Liver (tissue), 9 donors: ENCODE data around the gene SYT5. TPM values are rescaled to one million over a fixed set of nuclear protein-coding genes. Genes with fewer than 3 reads are reported as not detected.

Source experiments
- DNase-seq: peaks from one replicate; pipeline ENCODE4 v3.0.0-alpha.2; 2017; ENCODE audit warnings: low spot score
- H3K27ac ChIP-seq, 2 donors: one replicate each; pipeline ENCODE4 v1.7.0; 2013; ENCODE audit warnings: inconsistent platforms in 2 of 2, low read length in 2 of 2, control low read depth in 1 of 2, low read depth in 1 of 2, mild to moderate bottlenecking in 1 of 2
- H3K27me3 ChIP-seq, 4 donors: one replicate each; pipeline versions ENCODE4 v1.6.1 to v1.7.0; 2013; ENCODE audit warnings: low read length in 3 of 4, inconsistent platforms in 1 of 4, mild to moderate bottlenecking in 1 of 4, moderate library complexity in 1 of 4; ENCODE audit not compliant: control insufficient read depth in 4 of 4, insufficient read depth in 4 of 4
- H3K36me3 ChIP-seq, 4 donors: one replicate each; pipeline versions ENCODE4 v1.6.1 to v1.7.0; 2013; ENCODE audit warnings: low read length in 3 of 4, mild to moderate bottlenecking in 3 of 4, low read depth in 1 of 4, moderate library complexity in 1 of 4; ENCODE audit not compliant: control insufficient read depth in 4 of 4, insufficient read depth in 3 of 4
- H3K4me1 ChIP-seq, 4 donors: one replicate each; pipeline versions ENCODE4 v1.6.1 to v1.7.0; 2013; ENCODE audit warnings: low read length in 3 of 4, mild to moderate bottlenecking in 3 of 4, moderate library complexity in 1 of 4; ENCODE audit not compliant: control insufficient read depth in 4 of 4, insufficient read depth in 4 of 4
- H3K4me3 ChIP-seq, 3 donors: one replicate each; pipeline versions ENCODE4 v1.6.1 to v1.7.0; 2013; ENCODE audit warnings: low read length in 3 of 3, control low read depth in 1 of 3, low read depth in 1 of 3, mild to moderate bottlenecking in 1 of 3
- H3K9ac ChIP-seq, 2 donors: one replicate each; pipeline ENCODE4 v1.7.0; 2013; ENCODE audit warnings: low read length in 2 of 2, mild to moderate bottlenecking in 2 of 2, moderate library complexity in 2 of 2, control low read depth in 1 of 2, low read depth in 1 of 2
- H3K9me3 ChIP-seq, 4 donors: one replicate each; pipeline versions ENCODE4 v1.6.1 to v1.7.0; 2013; ENCODE audit warnings: low read length in 3 of 4; ENCODE audit not compliant: control insufficient read depth in 4 of 4
- EGR1 ChIP-seq, 2 donors: IDR thresholded peaks; 2 replicates each; pipeline ENCODE4 v1.6.1; 2016 to 2018; ENCODE audit warnings: antibody characterized with exemption in 2 of 2, low read depth in 2 of 2
- FOXA1 ChIP-seq: IDR thresholded peaks from 2 replicates; pipeline ENCODE4 v1.6.1; 2016; ENCODE audit warnings: antibody characterized with exemption
- FOXA2 ChIP-seq: IDR thresholded peaks from 2 replicates; pipeline ENCODE4 v1.6.1; 2016; ENCODE audit warnings: antibody characterized with exemption
- GABPA ChIP-seq, 2 donors: IDR thresholded peaks in 1 of 2; conservative IDR thresholded peaks in 1 of 2; 2 replicates each; pipeline ENCODE4 v1.6.1; 2016; ENCODE audit warnings: antibody characterized with exemption in 2 of 2, mild to moderate bottlenecking in 1 of 2, moderate library complexity in 1 of 2
- HNF4A ChIP-seq, 2 donors: conservative IDR thresholded peaks; 2 replicates each; pipeline ENCODE4 v1.6.1; 2016; ENCODE audit warnings: antibody characterized with exemption in 2 of 2, mild to moderate bottlenecking in 2 of 2
- HNF4G ChIP-seq: IDR thresholded peaks from 2 replicates; pipeline ENCODE4 v1.6.1; 2016; ENCODE audit warnings: antibody characterized with exemption
- JUND ChIP-seq, 2 donors: IDR thresholded peaks; 2 replicates each; pipeline ENCODE4 v1.6.1; 2016; ENCODE audit warnings: antibody characterized with exemption in 2 of 2
- NR2F2 ChIP-seq: IDR thresholded peaks from 2 replicates; pipeline ENCODE4 v1.6.1; 2016; ENCODE audit warnings: antibody characterized with exemption
- RAD21 ChIP-seq, 2 donors: IDR thresholded peaks; 2 replicates each; pipeline ENCODE4 v1.6.1; 2016; ENCODE audit warnings: antibody characterized with exemption in 2 of 2, mild to moderate bottlenecking in 2 of 2
- REST ChIP-seq: IDR thresholded peaks from 2 replicates; pipeline ENCODE4 v1.6.1; 2016; ENCODE audit warnings: antibody characterized with exemption, mild to moderate bottlenecking
- RXRA ChIP-seq, 2 donors: IDR thresholded peaks; 2 replicates each; pipeline ENCODE4 v1.6.1; 2017 to 2018; ENCODE audit warnings: antibody characterized with exemption in 2 of 2, mild to moderate bottlenecking in 1 of 2
- SP1 ChIP-seq: IDR thresholded peaks from 2 replicates; pipeline ENCODE4 v1.6.1; 2018; ENCODE audit warnings: antibody characterized with exemption, mild to moderate bottlenecking
- TAF1 ChIP-seq: conservative IDR thresholded peaks from 2 replicates; pipeline ENCODE4 v1.6.1; 2016; ENCODE audit warnings: antibody characterized with exemption, mild to moderate bottlenecking
- YY1 ChIP-seq: IDR thresholded peaks from 2 replicates; pipeline ENCODE4 v1.6.1; 2016; ENCODE audit warnings: antibody characterized with exemption, mild to moderate bottlenecking
- WGBS: extraction: QIAGEN DNeasy Blood & Tissue Kit; methylation state at CpG from one replicate; pipeline ENCODE4 v1.1.7; 2013; 5-methylcytosine and 5-hydroxymethylcytosine counted together
- polyA plus RNA-seq, 2 donors: library from polyadenylated mRNA; stranded (reverse) in 1 of 2; unstranded in 1 of 2; fragments of 200-250 nt in 1 of 2; fragments of >200 nt in 1 of 2; fragmentation: Nextera tagmentation in 1 of 2; extraction: Ambion mirVana in 1 of 2; gene quantifications; one replicate each; pipeline versions ENCODE4 v1.2.1 to v1.2.3, GENCODE V29; 2013 to 2015
- total RNA-seq, 2 donors: library from RNA; depleted of rRNA; stranded (reverse); fragments of >200 nt; gene quantifications; one replicate each; pipeline ENCODE4 v1.2.3, GENCODE V29; 2014
- TF ChIP-seq, protein P1 (sequence below): IDR thresholded peaks from 2 replicates; pipeline ENCODE4 v1.6.1; 2016; ENCODE audit warnings: antibody characterized with exemption
- TF ChIP-seq, protein P2 (sequence below): IDR thresholded peaks from 2 replicates; pipeline ENCODE4 v1.6.1; 2016; ENCODE audit warnings: antibody characterized with exemption
- TF ChIP-seq, protein P3 (sequence below): fragments of 150-350 bp; IDR thresholded peaks from 2 replicates; pipeline ENCODE4 v1.5.1; 2017; ENCODE audit warnings: improper control_type of control experiment, low read depth, low read length; ENCODE audit not compliant: missing input control
- TF ChIP-seq, protein P4 (sequence below): IDR thresholded peaks from 2 replicates; pipeline ENCODE4 v1.6.1; 2016; ENCODE audit warnings: antibody characterized with exemption
- donor health status: healthy.
- donor health status: healthy.
- donor health status: healthy.
- donor health status: healthy.
- donor health status: healthy.

Gene SYT5
- total and polyA plus RNA-seq, 4 donors, result under 0.01 TPM; not detected in 3

DNA sequence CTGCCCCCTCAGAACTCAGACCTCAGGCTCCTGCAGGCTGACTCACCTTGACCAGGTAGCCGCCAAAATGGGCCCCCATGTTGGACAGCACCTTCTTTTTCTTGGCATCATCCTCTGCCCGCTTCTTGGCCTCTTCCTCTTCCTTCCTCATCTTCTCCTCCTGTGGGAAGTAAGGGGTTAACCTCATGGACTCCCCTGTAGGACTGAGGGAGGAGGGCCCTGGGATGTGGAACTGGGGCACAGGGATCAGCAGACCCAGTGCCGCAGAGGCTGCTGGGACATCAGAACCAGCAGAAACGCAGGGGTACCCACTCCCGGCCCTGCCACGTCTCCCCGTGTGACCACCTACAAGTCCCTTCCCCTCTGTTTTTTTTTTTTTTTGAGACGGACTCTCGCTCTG is 42.2 kb downstream of the SYT5 start:
- TF ChIP-seq YY1 (no peak), TAF1 (no peak), RAD21 (IDR thresholded peaks at IDR 0.05) (no peak), SP1 (no peak), REST (no peak), NR2F2 (no peak), HNF4G (no peak), FOXA1 (no peak), HNF4A (conservative IDR thresholded peaks at IDR 0.05) (no peak), RXRA (IDR thresholded peaks at IDR 0.05) (no peak), FOXA2 (no peak), GABPA (IDR thresholded peaks at IDR 0.05 in 1 of 2, conservative IDR thresholded peaks at IDR 0.05 in 1 of 2) (no peak), JUND (IDR thresholded peaks at IDR 0.05) (no peak), EGR1 (IDR thresholded peaks at IDR 0.05; ENCODE audit: low read depth in 2 of 2) (no peak)
- TF ChIP-seq, protein P1, sequence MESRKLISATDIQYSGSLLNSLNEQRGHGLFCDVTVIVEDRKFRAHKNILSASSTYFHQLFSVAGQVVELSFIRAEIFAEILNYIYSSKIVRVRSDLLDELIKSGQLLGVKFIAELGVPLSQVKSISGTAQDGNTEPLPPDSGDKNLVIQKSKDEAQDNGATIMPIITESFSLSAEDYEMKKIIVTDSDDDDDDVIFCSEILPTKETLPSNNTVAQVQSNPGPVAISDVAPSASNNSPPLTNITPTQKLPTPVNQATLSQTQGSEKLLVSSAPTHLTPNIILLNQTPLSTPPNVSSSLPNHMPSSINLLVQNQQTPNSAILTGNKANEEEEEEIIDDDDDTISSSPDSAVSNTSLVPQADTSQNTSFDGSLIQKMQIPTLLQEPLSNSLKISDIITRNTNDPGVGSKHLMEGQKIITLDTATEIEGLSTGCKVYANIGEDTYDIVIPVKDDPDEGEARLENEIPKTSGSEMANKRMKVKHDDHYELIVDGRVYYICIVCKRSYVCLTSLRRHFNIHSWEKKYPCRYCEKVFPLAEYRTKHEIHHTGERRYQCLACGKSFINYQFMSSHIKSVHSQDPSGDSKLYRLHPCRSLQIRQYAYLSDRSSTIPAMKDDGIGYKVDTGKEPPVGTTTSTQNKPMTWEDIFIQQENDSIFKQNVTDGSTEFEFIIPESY, result no peak
- TF ChIP-seq, protein P2, sequence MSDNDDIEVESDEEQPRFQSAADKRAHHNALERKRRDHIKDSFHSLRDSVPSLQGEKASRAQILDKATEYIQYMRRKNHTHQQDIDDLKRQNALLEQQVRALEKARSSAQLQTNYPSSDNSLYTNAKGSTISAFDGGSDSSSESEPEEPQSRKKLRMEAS, result no peak
- TF ChIP-seq, protein P3, sequence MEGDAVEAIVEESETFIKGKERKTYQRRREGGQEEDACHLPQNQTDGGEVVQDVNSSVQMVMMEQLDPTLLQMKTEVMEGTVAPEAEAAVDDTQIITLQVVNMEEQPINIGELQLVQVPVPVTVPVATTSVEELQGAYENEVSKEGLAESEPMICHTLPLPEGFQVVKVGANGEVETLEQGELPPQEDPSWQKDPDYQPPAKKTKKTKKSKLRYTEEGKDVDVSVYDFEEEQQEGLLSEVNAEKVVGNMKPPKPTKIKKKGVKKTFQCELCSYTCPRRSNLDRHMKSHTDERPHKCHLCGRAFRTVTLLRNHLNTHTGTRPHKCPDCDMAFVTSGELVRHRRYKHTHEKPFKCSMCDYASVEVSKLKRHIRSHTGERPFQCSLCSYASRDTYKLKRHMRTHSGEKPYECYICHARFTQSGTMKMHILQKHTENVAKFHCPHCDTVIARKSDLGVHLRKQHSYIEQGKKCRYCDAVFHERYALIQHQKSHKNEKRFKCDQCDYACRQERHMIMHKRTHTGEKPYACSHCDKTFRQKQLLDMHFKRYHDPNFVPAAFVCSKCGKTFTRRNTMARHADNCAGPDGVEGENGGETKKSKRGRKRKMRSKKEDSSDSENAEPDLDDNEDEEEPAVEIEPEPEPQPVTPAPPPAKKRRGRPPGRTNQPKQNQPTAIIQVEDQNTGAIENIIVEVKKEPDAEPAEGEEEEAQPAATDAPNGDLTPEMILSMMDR, result no peak
- TF ChIP-seq, protein P4, sequence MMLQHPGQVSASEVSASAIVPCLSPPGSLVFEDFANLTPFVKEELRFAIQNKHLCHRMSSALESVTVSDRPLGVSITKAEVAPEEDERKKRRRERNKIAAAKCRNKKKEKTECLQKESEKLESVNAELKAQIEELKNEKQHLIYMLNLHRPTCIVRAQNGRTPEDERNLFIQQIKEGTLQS, result no peak
- peaks cover 0 to 3% (median under 1%) of the 10 kb centered on the region in 4 donors for H3K27me3 ChIP-seq

More for the DNA sequence above, 42.2 kb downstream of the SYT5 start:
- no peak for DNase-seq
- Histone ChIP-seq H3K36me3 (no peaks in the 10 kb centered on the region), H3K9ac (no peak overlapping the region), H3K4me1 (no peaks in the 10 kb centered on the region), H3K9me3 (no peaks in the 10 kb centered on the region), H3K27ac (no peak overlapping the region), H3K4me3 (no peak overlapping the region)
- 57% methylated on average over 9 of the region's 9 CpGs for WGBS
